Natural killer cell (primary cell): ENCODE results near the gene ORAI2. TPM values are rescaled to one million over a fixed set of nuclear protein-coding genes. Genes with fewer than 3 reads are reported as not detected.

Source experiments
- ATAC-seq, 3 donors: fragments of 150-1000 bp in 2 of 3; fragments of 200-7000 bp in 1 of 3; cut with Tn5 transposase; 1 replicate in 1 of 3; 2 replicates in 2 of 3; pipeline ENCODE4 v1.10.0; 2021; ENCODE audit warnings: mild to moderate bottlenecking in 2 of 3, moderate library complexity in 2 of 3
- DNase-seq, 2 donors: peaks; one replicate each; pipeline versions ENCODE4 v3.0.0 to v3.0.0-alpha.2; 2013 to 2021; ENCODE audit warnings: mixed read lengths in 1 of 2
- H3K27ac ChIP-seq: one replicate; pipeline ENCODE4 v1.5.1; 2013; ENCODE audit warnings: mild to moderate bottlenecking, low read length
- H3K27me3 ChIP-seq: one replicate; pipeline ENCODE4 v1.6.1; 2013; ENCODE audit warnings: low read length; ENCODE audit not compliant: control insufficient read depth, insufficient read depth
- H3K36me3 ChIP-seq: one replicate; pipeline ENCODE4 v1.6.1; 2013; ENCODE audit warnings: low read length; ENCODE audit not compliant: control insufficient read depth, insufficient read depth
- H3K4me1 ChIP-seq: one replicate; pipeline ENCODE4 v1.6.1; 2013; ENCODE audit warnings: low read length; ENCODE audit not compliant: control insufficient read depth, insufficient read depth
- H3K4me3 ChIP-seq: one replicate; pipeline ENCODE4 v1.5.1; 2013; ENCODE audit warnings: low read length
- H3K9me3 ChIP-seq: one replicate; pipeline ENCODE4 v1.6.1; 2013; ENCODE audit warnings: low read length; ENCODE audit not compliant: control insufficient read depth, insufficient read depth
- H3K27ac Mint-ChIP-seq, 2 donors: one replicate each; pipeline ENCODE4 v1.8.0; 2022; ENCODE audit warnings: mild to moderate bottlenecking in 2 of 2, mixed read lengths in 2 of 2, moderate library complexity in 1 of 2
- H3K27me3 Mint-ChIP-seq, 2 donors: one replicate each; pipeline ENCODE4 v1.8.0; 2022; ENCODE audit warnings: low read depth in 2 of 2, mixed read lengths in 2 of 2
- H3K36me3 Mint-ChIP-seq: one replicate; pipeline ENCODE4 v1.8.0; 2022; ENCODE audit warnings: mixed read lengths
- H3K4me1 Mint-ChIP-seq, 2 donors: one replicate each; pipeline ENCODE4 v1.8.0; 2022; ENCODE audit warnings: mixed read lengths in 2 of 2
- H3K4me3 Mint-ChIP-seq: one replicate; pipeline ENCODE4 v1.8.0; 2022; ENCODE audit warnings: mild to moderate bottlenecking, moderate library complexity, mixed read lengths
- H3K9me3 Mint-ChIP-seq, 2 donors: one replicate each; pipeline ENCODE4 v1.8.0; 2022; ENCODE audit warnings: mixed read lengths in 2 of 2
- WGBS: methylation state at CpG from one replicate; pipeline ENCODE4 v1.1.7; 2013; ENCODE audit warnings: missing lambda C conversion rate; ENCODE audit not compliant: insufficient coverage; 5-methylcytosine and 5-hydroxymethylcytosine counted together
- intact Hi-C: fragments of 100-400 bp; cut with micrococcal nuclease; formaldehyde crosslinking; loops from one replicate; pipeline ENCODE4 v1.14.2; 2022
- total RNA-seq, 4 donors: library from RNA; stranded (reverse); fragments of 120-200 nt in 1 of 4; gene quantifications; one replicate each; pipeline versions ENCODE4 v1.2.3 to v1.2.4, GENCODE V29; 2013 to 2022
- TF ChIP-seq, protein P1 (sequence below): fragments of 200-600 bp; IDR thresholded peaks from one replicate; pipeline ENCODE4 v1.8.0; 2022; ENCODE audit warnings: antibody characterized with exemption

The ORAI2 gene
- total RNA-seq, 3 donors from 2014 or later (not counting 1 experiment from before 2014, with no cell fraction given) = 39.1 to 55.0 (median 41.3) TPM

DNA sequence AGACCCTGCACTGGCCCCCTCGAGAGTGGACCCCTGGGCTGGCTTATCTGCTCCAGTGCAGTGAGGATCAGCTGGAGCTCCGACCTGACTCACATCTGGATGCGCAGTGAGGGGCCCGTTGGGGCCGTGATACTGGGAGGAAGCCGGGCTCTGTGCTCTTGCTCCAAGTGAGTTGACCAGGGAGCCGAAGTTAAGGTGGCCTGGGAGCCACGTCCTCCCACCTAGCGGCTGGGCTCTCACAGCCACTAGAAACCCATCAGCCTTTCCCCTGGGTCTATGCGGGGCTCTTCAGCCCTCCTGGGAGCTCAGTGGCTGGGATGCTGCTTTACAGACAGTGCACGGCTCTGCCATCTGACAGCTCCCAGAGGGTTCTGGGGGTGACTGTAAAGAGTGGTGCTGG is 22.2 kb downstream of the ORAI2 start:
- Histone ChIP-seq H3K27ac (no peak overlapping the region), H3K27me3 (no peaks in the 10 kb centered on the region), H3K4me1 (no peaks in the 10 kb centered on the region), H3K4me3 (no peak overlapping the region), H3K9me3 (no peaks in the 10 kb centered on the region), H3K36me3 (peaks cover 23% of the 10 kb centered on the region)
- no peak for ATAC-seq
- Mint-ChIP-seq H3K9me3 (no peaks in the 10 kb centered on the region), H3K4me1 (peaks cover 0 to 1% of the 10 kb centered on the region in 2 donors), H3K27me3 (no peaks in the 10 kb centered on the region), H3K4me3 (no peak overlapping the region), H3K27ac (no peak overlapping the region), H3K36me3 (no peaks in the 10 kb centered on the region)
- WGBS = 88% methylated on average over 11 of the region's 11 CpGs
- TF ChIP-seq, protein P1, sequence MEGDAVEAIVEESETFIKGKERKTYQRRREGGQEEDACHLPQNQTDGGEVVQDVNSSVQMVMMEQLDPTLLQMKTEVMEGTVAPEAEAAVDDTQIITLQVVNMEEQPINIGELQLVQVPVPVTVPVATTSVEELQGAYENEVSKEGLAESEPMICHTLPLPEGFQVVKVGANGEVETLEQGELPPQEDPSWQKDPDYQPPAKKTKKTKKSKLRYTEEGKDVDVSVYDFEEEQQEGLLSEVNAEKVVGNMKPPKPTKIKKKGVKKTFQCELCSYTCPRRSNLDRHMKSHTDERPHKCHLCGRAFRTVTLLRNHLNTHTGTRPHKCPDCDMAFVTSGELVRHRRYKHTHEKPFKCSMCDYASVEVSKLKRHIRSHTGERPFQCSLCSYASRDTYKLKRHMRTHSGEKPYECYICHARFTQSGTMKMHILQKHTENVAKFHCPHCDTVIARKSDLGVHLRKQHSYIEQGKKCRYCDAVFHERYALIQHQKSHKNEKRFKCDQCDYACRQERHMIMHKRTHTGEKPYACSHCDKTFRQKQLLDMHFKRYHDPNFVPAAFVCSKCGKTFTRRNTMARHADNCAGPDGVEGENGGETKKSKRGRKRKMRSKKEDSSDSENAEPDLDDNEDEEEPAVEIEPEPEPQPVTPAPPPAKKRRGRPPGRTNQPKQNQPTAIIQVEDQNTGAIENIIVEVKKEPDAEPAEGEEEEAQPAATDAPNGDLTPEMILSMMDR = no peak
- intact Hi-C loops = no loop called here
- DNase-seq = no peak

DNA sequence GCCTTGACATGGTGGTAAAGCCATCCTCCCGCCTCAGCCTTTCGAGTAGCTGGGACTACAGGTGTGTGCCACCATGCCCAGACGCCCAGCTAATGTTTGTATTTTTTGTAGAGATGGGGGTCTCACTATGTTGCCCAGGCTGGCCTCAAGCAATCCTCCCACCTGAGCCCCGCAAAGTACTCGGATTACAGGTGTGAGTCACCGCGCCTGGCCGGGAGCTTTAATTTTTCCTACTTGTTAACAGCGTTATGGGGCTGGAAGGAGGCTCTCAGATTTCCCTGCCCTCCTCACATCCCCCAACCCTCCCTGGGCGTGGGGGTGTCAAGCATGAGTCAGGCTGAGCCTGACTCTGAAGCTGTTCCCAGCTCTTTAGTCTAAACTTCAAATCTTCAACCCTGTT is 23.0 kb downstream of the ORAI2 start:
- Mint-ChIP-seq H3K4me3 (no peak overlapping the region), H3K4me1 (peaks cover 0 to 6% of the 10 kb centered on the region in 2 donors), H3K36me3 (no peaks in the 10 kb centered on the region), H3K9me3 (no peaks in the 10 kb centered on the region), H3K27me3 (no peaks in the 10 kb centered on the region), H3K27ac (no peak overlapping the region)
- Histone ChIP-seq H3K9me3 (no peaks in the 10 kb centered on the region), H3K4me1 (no peaks in the 10 kb centered on the region), H3K27ac (no peak overlapping the region), H3K4me3 (no peak overlapping the region), H3K27me3 (no peaks in the 10 kb centered on the region), H3K36me3 (peaks cover 23% of the 10 kb centered on the region)
- WGBS = 94% methylated on average over 10 of the region's 10 CpGs
- TF ChIP-seq, protein P1 = no peak
- DNase-seq (no peak), ATAC-seq (no peak)
- intact Hi-C loops = no loop called here

DNA sequence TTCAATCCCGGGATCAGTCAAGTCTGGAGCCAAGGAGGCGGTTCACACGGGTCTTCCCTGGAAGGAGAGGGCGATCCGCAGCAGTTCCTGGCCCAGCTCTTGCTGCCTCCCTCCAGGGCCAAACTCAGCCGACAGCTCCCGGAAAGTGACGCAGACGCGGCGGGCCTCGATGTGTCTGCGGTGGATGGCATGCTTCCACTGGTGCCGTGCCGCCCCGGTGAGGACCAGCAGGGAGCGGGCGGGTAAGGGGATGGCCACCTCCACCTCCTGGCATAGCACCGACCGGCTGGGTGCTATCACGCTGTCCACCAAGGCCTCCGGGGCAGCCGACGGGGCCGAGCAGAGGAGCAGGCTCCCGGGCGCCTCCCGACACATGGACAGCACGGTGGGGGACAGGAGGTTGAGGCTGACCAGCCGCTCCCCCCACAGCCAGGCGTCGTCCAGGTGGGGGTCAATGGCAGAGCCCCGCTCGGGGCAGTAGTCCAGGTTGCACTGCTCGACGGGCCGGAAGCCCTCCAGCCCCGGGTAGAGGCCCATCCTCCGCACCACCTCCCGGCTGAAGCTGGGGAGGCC is 24.1 kb downstream of the ORAI2 start:
- Histone ChIP-seq H3K9me3 (no peaks in the 10 kb centered on the region), H3K36me3 (peaks cover 23% of the 10 kb centered on the region), H3K27ac (no peak overlapping the region), H3K4me1 (no peaks in the 10 kb centered on the region), H3K27me3 (no peaks in the 10 kb centered on the region), H3K4me3 (no peak overlapping the region)
- Mint-ChIP-seq H3K36me3 (no peaks in the 10 kb centered on the region), H3K4me1 (peaks cover 0 to 12% of the 10 kb centered on the region in 2 donors), H3K27ac (no peak overlapping the region), H3K9me3 (no peaks in the 10 kb centered on the region), H3K27me3 (no peaks in the 10 kb centered on the region), H3K4me3 (no peak overlapping the region)
- TF ChIP-seq, protein P1 = no peak
- ATAC-seq = no peak
- DNase-seq = no peak
- WGBS = 95% methylated on average over 40 of the region's 40 CpGs
- intact Hi-C loops = no loop called here

DNA sequence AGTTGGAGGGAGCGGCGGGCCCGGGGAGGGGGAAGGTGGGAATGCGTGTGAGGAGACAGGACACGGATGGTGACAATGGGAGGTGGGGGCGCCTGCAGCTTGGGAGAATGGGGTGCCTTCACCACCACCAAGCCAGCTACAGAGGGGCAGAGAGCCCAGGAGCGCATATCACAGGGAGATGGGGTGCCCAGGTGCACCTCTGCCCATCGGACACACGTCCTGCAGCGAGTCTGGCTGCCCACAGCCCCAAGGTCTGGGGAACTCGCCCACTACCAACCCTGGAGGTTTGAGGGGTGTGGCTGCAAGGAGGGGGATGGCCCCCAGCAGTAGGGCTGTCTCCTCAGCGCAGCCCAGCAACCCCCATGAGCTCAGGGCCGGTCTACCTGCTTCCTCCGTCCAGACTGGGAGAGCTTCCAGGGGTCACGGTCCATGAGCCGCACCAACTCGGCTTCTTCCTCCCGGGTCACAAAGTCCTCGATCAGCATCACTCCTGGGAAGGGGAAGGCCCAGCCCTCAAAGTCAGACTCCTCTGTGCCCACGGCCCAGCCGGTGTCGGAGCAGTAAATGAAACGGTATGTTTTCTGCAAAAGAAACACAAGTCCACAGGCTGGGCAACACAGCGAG is 26.0 kb downstream of the ORAI2 start:
- DNase-seq (no peak), ATAC-seq (no peak)
- H3K27me3 Mint-ChIP-seq = no peaks in the 10 kb centered on the region
- Histone ChIP-seq H3K4me3 (no peak overlapping the region), H3K9me3 (no peaks in the 10 kb centered on the region), H3K27ac (no peak overlapping the region), H3K27me3 (no peaks in the 10 kb centered on the region), H3K4me1 (peaks cover 11% of the 10 kb centered on the region), H3K36me3 (peaks cover 23% of the 10 kb centered on the region)
- H3K36me3 Mint-ChIP-seq = no peaks in the 10 kb centered on the region
- no peak overlapping the region for H3K4me3 Mint-ChIP-seq
- peaks cover 8 to 25% of the 10 kb centered on the region in 2 donors for H3K4me1 Mint-ChIP-seq
- WGBS = 94% methylated on average over 22 of the region's 24 CpGs
- no peaks in the 10 kb centered on the region for H3K9me3 Mint-ChIP-seq
- TF ChIP-seq, protein P1 = no peak
- intact Hi-C loops = no loop called here
- H3K27ac Mint-ChIP-seq = no peak overlapping the region
